HepG2 (cell line): ENCODE data around the gene PRXL2B. TPM values are rescaled to one million over a fixed set of nuclear protein-coding genes. Genes with fewer than 3 reads are reported as not detected.

Experiments
- ARID2 ChIP-seq: sonication (generic); formaldehyde crosslinking; IDR thresholded peaks from 2 replicates; pipeline ENCODE4 v1.8.1; 2022; ENCODE audit warnings: mild to moderate bottlenecking, missing genetic modification reagents, borderline replicate concordance
- CCAR2 ChIP-seq: fragments of 200-400 bp; formaldehyde crosslinking; optimal IDR thresholded peaks from 2 replicates; pipeline ENCODE3; 2018; ENCODE audit warnings: low read depth, mild to moderate bottlenecking, low read length, moderate library complexity
- E2F5 ChIP-seq: sonication (generic); formaldehyde crosslinking; conservative IDR thresholded peaks from 2 replicates; pipeline ENCODE4 v1.4.0; 2020; ENCODE audit warnings: missing genetic modification reagents
- GATAD2A ChIP-seq: IDR thresholded peaks from 2 replicates; pipeline ENCODE4 v1.6.1; 2016
- GLI4 ChIP-seq: sonication (generic); formaldehyde crosslinking; IDR thresholded peaks from 2 replicates; pipeline ENCODE4 v1.5.1; 2020; ENCODE audit warnings: missing genetic modification reagents, mild to moderate bottlenecking, moderate library complexity, borderline replicate concordance
- IKZF4 ChIP-seq: sonication (generic); formaldehyde crosslinking; IDR thresholded peaks from 2 replicates; pipeline ENCODE4 v1.5.1; 2020; ENCODE audit warnings: borderline replicate concordance, mild to moderate bottlenecking, low read depth, missing genetic modification reagents; ENCODE audit errors: not compliant biosample characterization
- NCOA1 ChIP-seq: sonication (generic); formaldehyde crosslinking; IDR thresholded peaks from 2 replicates; pipeline ENCODE4 v1.9.0; 2021; ENCODE audit warnings: missing genetic modification reagents
- NFE2 ChIP-seq: sonication (generic); formaldehyde crosslinking; IDR thresholded peaks from 2 replicates; pipeline ENCODE4 v1.4.0; 2020; ENCODE audit warnings: missing genetic modification reagents
- PHF20 ChIP-seq: sonication (generic); formaldehyde crosslinking; IDR thresholded peaks from 2 replicates; pipeline ENCODE4 v1.5.0; 2020; ENCODE audit warnings: mild to moderate bottlenecking, missing genetic modification reagents
- RARA ChIP-seq: IDR thresholded peaks from 2 replicates; pipeline ENCODE4 v1.6.1; 2016; ENCODE audit warnings: missing genetic modification reagents, missing compliant biosample characterization
- STAT5B ChIP-seq: sonication (generic); formaldehyde crosslinking; IDR thresholded peaks from 2 replicates; pipeline ENCODE4 v1.4.0; 2020; ENCODE audit warnings: missing genetic modification reagents
- TCF12 ChIP-seq, 2 experiments: fragments of 450-650 bp in 1 of 2; sonication (generic) in 1 of 2; formaldehyde crosslinking in 1 of 2; IDR thresholded peaks; 2 replicates each; pipeline versions ENCODE4 v1.6.1 to v1.8.0; 2017 to 2022; ENCODE audit warnings: antibody characterized with exemption in 1 of 2, mild to moderate bottlenecking in 1 of 2, missing genetic modification reagents in 1 of 2, moderate library complexity in 1 of 2
- ZFX ChIP-seq: sonication (generic); formaldehyde crosslinking; IDR thresholded peaks from 2 replicates; pipeline ENCODE4 v1.4.0; 2020; ENCODE audit warnings: mild to moderate bottlenecking, low read depth, missing genetic modification reagents, moderate library complexity
- ZMAT3 ChIP-seq: sonication (generic); formaldehyde crosslinking; conservative IDR thresholded peaks from 2 replicates; pipeline ENCODE4 v1.7.0; 2021; ENCODE audit warnings: missing genetic modification reagents
- ZNF274 ChIP-seq: sonication (generic); formaldehyde crosslinking; IDR thresholded peaks from 2 replicates; pipeline ENCODE4 v1.5.1; 2020; ENCODE audit warnings: mild to moderate bottlenecking, missing genetic modification reagents
- ZNF326 ChIP-seq: sonication (generic); formaldehyde crosslinking; IDR thresholded peaks from 2 replicates; pipeline ENCODE4 v1.4.0; 2020; ENCODE audit warnings: missing genetic modification reagents, borderline replicate concordance
- ZNF354B ChIP-seq: sonication (generic); formaldehyde crosslinking; IDR thresholded peaks from 2 replicates; pipeline ENCODE4 v1.8.0; 2022; ENCODE audit warnings: mild to moderate bottlenecking, missing genetic modification reagents
- ZNF414 ChIP-seq: sonication (generic); formaldehyde crosslinking; IDR thresholded peaks from 2 replicates; pipeline ENCODE4 v1.5.0; 2020; ENCODE audit warnings: missing genetic modification reagents
- ZNF598 ChIP-seq: sonication (generic); formaldehyde crosslinking; IDR thresholded peaks from 2 replicates; pipeline ENCODE4 v1.5.1; 2020; ENCODE audit warnings: mild to moderate bottlenecking, missing genetic modification reagents, borderline replicate concordance
- ZNF749 ChIP-seq: sonication (generic); formaldehyde crosslinking; IDR thresholded peaks from 2 replicates; pipeline ENCODE4 v1.8.0; 2022; ENCODE audit warnings: mild to moderate bottlenecking, missing genetic modification reagents, moderate library complexity, borderline replicate concordance
- ZNF780A ChIP-seq: sonication (generic); formaldehyde crosslinking; IDR thresholded peaks from 2 replicates; pipeline ENCODE4 v1.8.0; 2022; ENCODE audit warnings: mild to moderate bottlenecking, missing genetic modification reagents, moderate library complexity
- ZNF784 ChIP-seq: sonication (generic); formaldehyde crosslinking; IDR thresholded peaks from 2 replicates; pipeline ENCODE4 v1.5.1; 2020; ENCODE audit warnings: missing genetic modification reagents, mild to moderate bottlenecking, borderline replicate concordance
- polyA plus RNA-seq, 8 experiments: library from polyadenylated mRNA; depleted of rRNA in 3 of 8; stranded (reverse) in 7 of 8; unstranded in 1 of 8; fragments of >200 nt; fragmentation: Illumina TruSeq in 4 of 8; extraction: Trizol in 4 of 8; gene quantifications; 2 replicates each; pipeline versions ENCODE4 v1.2.1 to v1.2.3, GENCODE V29; 2011 to 2016; ENCODE audit warnings: low read depth in 4 of 8, missing spikeins in 1 of 8, mixed read lengths in 1 of 8; ENCODE audit not compliant: insufficient read depth in 1 of 8
- total RNA-seq, 5 experiments: library from RNA; depleted of rRNA; stranded (reverse); fragments of >200 nt; fragmentation: Illumina TruSeq; extraction: Trizol; gene quantifications; 2 replicates each; pipeline ENCODE4 v1.2.3, GENCODE V29; 2016; ENCODE audit warnings: low read depth in 1 of 5
- TF ChIP-seq, protein P1 (sequence below): sonication (generic); formaldehyde crosslinking; conservative IDR thresholded peaks from 2 replicates; pipeline ENCODE4 v1.4.0; 2020; ENCODE audit warnings: mild to moderate bottlenecking, missing genetic modification reagents, moderate library complexity

PRXL2B gene
- total and polyA plus RNA-seq, 2 of the 13 experiments (the other 11 are each of a cell fraction or from before 2014, with no cell fraction given): 16.8 to 22.1 TPM

- TF ChIP-seq ZNF354B (CRISPR knock-in tag) (no peak), ZNF780A (CRISPR knock-in tag) (no peak), ZNF784 (CRISPR knock-in tag) (peak; percentile 40; the same call in 1 of the 2 replicates), GLI4 (0 out of 2 replicates have a peak, but pooled peaks have one; percentile 14), TCF12 (IDR thresholded peaks at IDR 0.05) (no peak), TCF12 (CRISPR knock-in tag; IDR thresholded peaks at IDR 0.05) (no peak), ZFX (CRISPR knock-in tag) (peak; percentile 8; the same call in 1 of the 2 replicates), ZMAT3 (0 out of 2 replicates have a peak, but pooled peaks have one; percentile 42), NFE2 (CRISPR knock-in tag) (no peak), IKZF4 (CRISPR knock-in tag) (no peak), ZNF274 (CRISPR knock-in tag) (0 out of 2 replicates have a peak, but pooled peaks have one; percentile 30), CCAR2 (no peak), NCOA1 (CRISPR knock-in tag) (0 out of 2 replicates have a peak, but pooled peaks have one; percentile 69), GATAD2A (CRISPR knock-in tag) (no peak), STAT5B (CRISPR knock-in tag) (no peak), PHF20 (CRISPR knock-in tag) (no peak), ZNF749 (0 out of 2 replicates have a peak, but pooled peaks have one; percentile 18), RARA (CRISPR knock-in tag) (no peak), E2F5 (CRISPR knock-in tag) (0 out of 2 replicates have a peak, but pooled peaks have one; percentile 33), ARID2 (CRISPR knock-in tag) (0 out of 2 replicates have a peak, but pooled peaks have one; percentile 18), ZNF414 (CRISPR knock-in tag) (0 out of 2 replicates have a peak, but pooled peaks have one; percentile 4), ZNF326 (CRISPR knock-in tag) (no peak), ZNF598 (CRISPR knock-in tag) (peak; percentile 75; the same call in 1 of the 2 replicates)
- TF ChIP-seq, protein P1, sequence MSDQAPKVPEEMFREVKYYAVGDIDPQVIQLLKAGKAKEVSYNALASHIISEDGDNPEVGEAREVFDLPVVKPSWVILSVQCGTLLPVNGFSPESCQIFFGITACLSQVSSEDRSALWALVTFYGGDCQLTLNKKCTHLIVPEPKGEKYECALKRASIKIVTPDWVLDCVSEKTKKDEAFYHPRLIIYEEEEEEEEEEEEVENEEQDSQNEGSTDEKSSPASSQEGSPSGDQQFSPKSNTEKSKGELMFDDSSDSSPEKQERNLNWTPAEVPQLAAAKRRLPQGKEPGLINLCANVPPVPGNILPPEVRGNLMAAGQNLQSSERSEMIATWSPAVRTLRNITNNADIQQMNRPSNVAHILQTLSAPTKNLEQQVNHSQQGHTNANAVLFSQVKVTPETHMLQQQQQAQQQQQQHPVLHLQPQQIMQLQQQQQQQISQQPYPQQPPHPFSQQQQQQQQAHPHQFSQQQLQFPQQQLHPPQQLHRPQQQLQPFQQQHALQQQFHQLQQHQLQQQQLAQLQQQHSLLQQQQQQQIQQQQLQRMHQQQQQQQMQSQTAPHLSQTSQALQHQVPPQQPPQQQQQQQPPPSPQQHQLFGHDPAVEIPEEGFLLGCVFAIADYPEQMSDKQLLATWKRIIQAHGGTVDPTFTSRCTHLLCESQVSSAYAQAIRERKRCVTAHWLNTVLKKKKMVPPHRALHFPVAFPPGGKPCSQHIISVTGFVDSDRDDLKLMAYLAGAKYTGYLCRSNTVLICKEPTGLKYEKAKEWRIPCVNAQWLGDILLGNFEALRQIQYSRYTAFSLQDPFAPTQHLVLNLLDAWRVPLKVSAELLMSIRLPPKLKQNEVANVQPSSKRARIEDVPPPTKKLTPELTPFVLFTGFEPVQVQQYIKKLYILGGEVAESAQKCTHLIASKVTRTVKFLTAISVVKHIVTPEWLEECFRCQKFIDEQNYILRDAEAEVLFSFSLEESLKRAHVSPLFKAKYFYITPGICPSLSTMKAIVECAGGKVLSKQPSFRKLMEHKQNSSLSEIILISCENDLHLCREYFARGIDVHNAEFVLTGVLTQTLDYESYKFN (CRISPR knock-in tag): no peak
Observed at GRCh38 chr1:2556277-2556677, 30.3 kb upstream of the PRXL2B start, which contains the start of gene TNFRSF14 (continued).
